LNCaP clone FGC (cell line): ENCODE results near the gene TMEM242.

Experiments used
- DNase-seq: peaks from one replicate; pipeline ENCODE4 v3.0.0-alpha.2; 2011; ENCODE audit warnings: low read depth
- H3K4me3 ChIP-seq: 2 replicates; pipeline ENCODE4 v1.5.1; 2011; ENCODE audit warnings: mild to moderate bottlenecking, low read depth, low read length, control low read depth
- TF ChIP-seq, protein P1 (sequence below): IDR thresholded peaks from 2 replicates; pipeline ENCODE4 v1.5.1; 2012; ENCODE audit warnings: mild to moderate bottlenecking; ENCODE audit not compliant: control insufficient read depth, insufficient read depth; ENCODE audit errors: extremely low read depth

TMEM242 gene

GRCh38 chr6:157291356-157291755 is 32.0 kb downstream of the TMEM242 start:
- no peak overlapping the region for H3K4me3 ChIP-seq
- TF ChIP-seq, protein P1, sequence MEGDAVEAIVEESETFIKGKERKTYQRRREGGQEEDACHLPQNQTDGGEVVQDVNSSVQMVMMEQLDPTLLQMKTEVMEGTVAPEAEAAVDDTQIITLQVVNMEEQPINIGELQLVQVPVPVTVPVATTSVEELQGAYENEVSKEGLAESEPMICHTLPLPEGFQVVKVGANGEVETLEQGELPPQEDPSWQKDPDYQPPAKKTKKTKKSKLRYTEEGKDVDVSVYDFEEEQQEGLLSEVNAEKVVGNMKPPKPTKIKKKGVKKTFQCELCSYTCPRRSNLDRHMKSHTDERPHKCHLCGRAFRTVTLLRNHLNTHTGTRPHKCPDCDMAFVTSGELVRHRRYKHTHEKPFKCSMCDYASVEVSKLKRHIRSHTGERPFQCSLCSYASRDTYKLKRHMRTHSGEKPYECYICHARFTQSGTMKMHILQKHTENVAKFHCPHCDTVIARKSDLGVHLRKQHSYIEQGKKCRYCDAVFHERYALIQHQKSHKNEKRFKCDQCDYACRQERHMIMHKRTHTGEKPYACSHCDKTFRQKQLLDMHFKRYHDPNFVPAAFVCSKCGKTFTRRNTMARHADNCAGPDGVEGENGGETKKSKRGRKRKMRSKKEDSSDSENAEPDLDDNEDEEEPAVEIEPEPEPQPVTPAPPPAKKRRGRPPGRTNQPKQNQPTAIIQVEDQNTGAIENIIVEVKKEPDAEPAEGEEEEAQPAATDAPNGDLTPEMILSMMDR, result no peak
- no peak for DNase-seq

DNA sequence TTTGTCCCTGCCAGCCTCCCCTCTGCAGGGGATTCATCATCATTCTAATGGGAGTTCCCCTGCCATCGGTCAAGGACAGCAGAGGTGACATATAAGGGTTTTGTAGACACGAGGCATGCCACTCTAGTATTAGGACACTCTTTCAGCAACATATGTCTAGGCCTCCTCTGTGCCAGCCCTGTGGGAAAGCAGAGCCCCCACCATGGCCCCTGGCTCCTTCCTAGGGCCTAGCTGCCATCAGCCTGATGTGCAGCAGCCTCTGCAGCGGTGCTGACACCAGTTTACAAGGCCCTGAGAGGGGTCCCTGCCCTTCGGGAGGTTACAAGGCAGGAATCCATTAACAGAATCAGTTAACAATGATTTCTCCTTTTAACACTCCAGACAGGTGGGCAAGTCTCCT is 32.5 kb downstream of the TMEM242 start:
- H3K4me3 ChIP-seq, result no peak overlapping the region
- TF ChIP-seq, protein P1, result no peak
- no peak for DNase-seq

- TF ChIP-seq, protein P1, result no peak
- H3K4me3 ChIP-seq, result no peak overlapping the region
- no peak for DNase-seq
Observed at GRCh38 chr6:157289764-157290163, 33.6 kb downstream of the TMEM242 start.

DNA sequence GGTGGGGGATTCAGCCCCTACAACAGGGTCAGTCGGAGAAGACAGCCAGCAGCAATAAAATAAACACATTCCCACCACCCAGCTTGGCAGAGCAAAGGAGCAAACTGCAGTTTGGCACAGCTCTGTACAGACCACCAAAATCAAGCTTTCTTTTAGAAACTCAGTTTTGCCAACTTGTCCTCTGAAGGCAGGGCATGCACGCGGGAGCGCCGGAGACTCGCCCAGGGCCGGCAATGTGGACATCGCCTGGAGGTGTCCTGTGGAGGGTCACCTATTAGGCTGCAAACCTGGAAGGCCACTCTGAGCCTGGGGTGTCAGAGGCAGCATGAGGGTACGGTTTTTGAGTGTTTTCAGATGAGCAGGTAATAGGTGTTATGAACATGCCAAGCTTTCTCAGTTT is 34.7 kb downstream of the TMEM242 start:
- H3K4me3 ChIP-seq, result no peak overlapping the region
- TF ChIP-seq, protein P1, result no peak

GRCh38 chr6:157287923-157288322 is 35.4 kb downstream of the TMEM242 start:
- H3K4me3 ChIP-seq, result no peak overlapping the region
- DNase-seq, result no peak
- TF ChIP-seq, protein P1, result no peak

More for the DNA sequence above, 34.7 kb downstream of the TMEM242 start:
- DNase-seq, result no peak

GRCh38 chr6:157287247-157287850 is 36.0 kb downstream of the TMEM242 start:
- TF ChIP-seq, protein P1, result no peak
- no peak for DNase-seq
- H3K4me3 ChIP-seq, result no peak overlapping the region

GRCh38 chr6:157285422-157285779 is 37.9 kb downstream of the TMEM242 start:
- TF ChIP-seq, protein P1, result no peak
- no peak for DNase-seq
- no peak overlapping the region for H3K4me3 ChIP-seq
